GM19025 (cell line): ENCODE measurements around the gene LRCH1.

Experiments used
- ATAC-seq: cut with Tn5 transposase; IDR thresholded peaks from one replicate; pipeline ENCODE4 v1.9.1; 2021; ENCODE audit warnings: mild to moderate bottlenecking, low read depth, moderate library complexity; ENCODE audit not compliant: unreplicated experiment

The LRCH1 gene

GRCh38 chr13:46778890-46779289 lies 225.9 kb downstream of the LRCH1 start:
- no peak for ATAC-seq

- no peak for ATAC-seq
Measured at GRCh38 chr13:46782066-46782465, 229.1 kb downstream of the LRCH1 start.

- ATAC-seq: no peak
Measured at GRCh38 chr13:46782691-46783090, 229.7 kb downstream of the LRCH1 start.

GRCh38 chr13:46783504-46783903 lies 230.5 kb downstream of the LRCH1 start:
- no peak for ATAC-seq

GRCh38 chr13:46795321-46795720 lies 242.4 kb downstream of the LRCH1 start:
- no peak for ATAC-seq

GRCh38 chr13:46796129-46796514 lies 243.2 kb downstream of the LRCH1 start:
- ATAC-seq: no peak

GRCh38 chr13:46796515-46797474 lies 243.8 kb downstream of the LRCH1 start, which contains the start of gene ESD:
ESD (minus strand) TSS chr13:46797161; CDS start chr13:46791413, 5,748 bp downstream.
- ATAC-seq: peak; percentile 94

GRCh38 chr13:46797501-46798237 lies 244.7 kb downstream of the LRCH1 start:
- ATAC-seq: no peak

GRCh38 chr13:46799139-46799538 lies 246.2 kb downstream of the LRCH1 start:
- no peak for ATAC-seq

GRCh38 chr13:46801858-46802257 lies 248.9 kb downstream of the LRCH1 start:
- ATAC-seq: no peak
